ENCODE results near the gene RPL34.

DNA sequence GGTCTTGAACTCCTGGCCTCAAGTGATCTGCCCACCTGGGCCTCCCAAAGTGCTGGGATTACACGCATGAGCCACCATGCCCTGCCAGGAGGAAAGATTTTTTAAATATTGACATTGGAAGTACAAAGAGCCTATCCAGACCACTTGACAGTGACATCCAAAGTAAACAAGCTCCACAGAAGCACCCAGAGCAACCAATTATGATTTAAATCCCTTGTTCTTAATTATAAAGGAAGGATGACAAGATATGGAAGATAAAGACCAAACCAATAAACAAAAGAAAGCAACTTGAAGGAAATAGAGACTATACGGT is 27.7 kb upstream of the RPL34 start:
- TF ChIP-seq, protein P1, sequence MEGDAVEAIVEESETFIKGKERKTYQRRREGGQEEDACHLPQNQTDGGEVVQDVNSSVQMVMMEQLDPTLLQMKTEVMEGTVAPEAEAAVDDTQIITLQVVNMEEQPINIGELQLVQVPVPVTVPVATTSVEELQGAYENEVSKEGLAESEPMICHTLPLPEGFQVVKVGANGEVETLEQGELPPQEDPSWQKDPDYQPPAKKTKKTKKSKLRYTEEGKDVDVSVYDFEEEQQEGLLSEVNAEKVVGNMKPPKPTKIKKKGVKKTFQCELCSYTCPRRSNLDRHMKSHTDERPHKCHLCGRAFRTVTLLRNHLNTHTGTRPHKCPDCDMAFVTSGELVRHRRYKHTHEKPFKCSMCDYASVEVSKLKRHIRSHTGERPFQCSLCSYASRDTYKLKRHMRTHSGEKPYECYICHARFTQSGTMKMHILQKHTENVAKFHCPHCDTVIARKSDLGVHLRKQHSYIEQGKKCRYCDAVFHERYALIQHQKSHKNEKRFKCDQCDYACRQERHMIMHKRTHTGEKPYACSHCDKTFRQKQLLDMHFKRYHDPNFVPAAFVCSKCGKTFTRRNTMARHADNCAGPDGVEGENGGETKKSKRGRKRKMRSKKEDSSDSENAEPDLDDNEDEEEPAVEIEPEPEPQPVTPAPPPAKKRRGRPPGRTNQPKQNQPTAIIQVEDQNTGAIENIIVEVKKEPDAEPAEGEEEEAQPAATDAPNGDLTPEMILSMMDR (IDR thresholded peaks at IDR 0.05), result no peak
- no peak for TF ChIP-seq POLR2A (IDR thresholded peaks at IDR 0.05)

All from testis (tissue), 2 donors.